Loucy (cell line): ENCODE measurements around the gene SAXO2.
"Not testable (repeated sequence)": the region's sequence is repeated elsewhere in the genome, so short reads cannot be mapped to it uniquely, and the experiment has no call there.

Experiments
- H2AFZ ChIP-seq: fragments of 200-600 bp; sonication (generic); 2 replicates; pipeline ENCODE4 v1.6.0; 2016; ENCODE audit warnings: antibody characterized with exemption, mild to moderate bottlenecking, low read length, moderate library complexity
- H3F3A ChIP-seq: fragments of 200-600 bp; 2 replicates; pipeline ENCODE4 v1.6.0; 2016; ENCODE audit warnings: antibody characterized with exemption, low read depth, mild to moderate bottlenecking
- H3K27me3 ChIP-seq: fragments of 200-600 bp; sonication (generic); 2 replicates; pipeline ENCODE4 v1.6.1; 2014; ENCODE audit warnings: low read length, mild to moderate bottlenecking; ENCODE audit not compliant: insufficient read depth, poor library complexity, severe bottlenecking
- H3K36me3 ChIP-seq: fragments of 200-600 bp; sonication (generic); 2 replicates; pipeline ENCODE4 v1.6.1; 2016; ENCODE audit warnings: low read length; ENCODE audit not compliant: insufficient read depth
- H3K4me1 ChIP-seq: fragments of 200-600 bp; sonication (generic); 2 replicates; pipeline ENCODE4 v1.5.1; 2014; ENCODE audit warnings: low read length, mild to moderate bottlenecking; ENCODE audit not compliant: insufficient read depth, poor library complexity, severe bottlenecking
- H3K4me2 ChIP-seq: fragments of 200-600 bp; sonication (generic); 2 replicates; pipeline ENCODE4 v1.6.0; 2014; ENCODE audit warnings: antibody characterized with exemption, low read length, low read depth, mild to moderate bottlenecking; ENCODE audit not compliant: poor library complexity, severe bottlenecking
- H3K4me3 ChIP-seq: fragments of 200-600 bp; sonication (generic); 2 replicates; pipeline ENCODE4 v1.5.1; 2014; ENCODE audit warnings: low read length, mild to moderate bottlenecking, mixed read lengths; ENCODE audit not compliant: poor library complexity, severe bottlenecking
- H3K79me2 ChIP-seq: fragments of 200-600 bp; sonication (generic); 2 replicates; pipeline ENCODE4 v1.6.1; 2014; ENCODE audit warnings: low read length; ENCODE audit not compliant: insufficient read depth
- H3K9ac ChIP-seq: fragments of 200-600 bp; sonication (generic); 2 replicates; pipeline ENCODE4 v1.6.0; 2014; ENCODE audit warnings: mild to moderate bottlenecking, low read depth, low read length, moderate library complexity; ENCODE audit not compliant: poor library complexity, severe bottlenecking
- H3K9me2 ChIP-seq: fragments of 200-600 bp; sonication (generic); replicated peaks from 2 replicates; pipeline ENCODE4 v1.6.1; 2016; ENCODE audit warnings: low read depth, low read length, mixed read lengths
- H3K9me3 ChIP-seq: fragments of 200-600 bp; sonication (generic); 2 replicates; pipeline ENCODE4 v1.6.1; 2014; ENCODE audit warnings: mild to moderate bottlenecking, antibody characterized with exemption, low read length, low read depth; ENCODE audit not compliant: insufficient read depth
- H4K20me1 ChIP-seq: fragments of 200-600 bp; sonication (generic); 2 replicates; pipeline ENCODE4 v1.6.0; 2014; ENCODE audit warnings: antibody characterized with exemption, low read length, mild to moderate bottlenecking; ENCODE audit not compliant: insufficient read depth, poor library complexity, severe bottlenecking
- EZH2phosphoT487 ChIP-seq: fragments of 200-600 bp; IDR thresholded peaks from 2 replicates; pipeline ENCODE4 v1.6.1; 2018; ENCODE audit warnings: antibody characterized with exemption, mild to moderate bottlenecking, moderate library complexity, borderline replicate concordance
- TF ChIP-seq, protein P1 (sequence below): fragments of 200-600 bp; sonication (generic); conservative IDR thresholded peaks from 2 replicates; pipeline ENCODE4 v1.5.1; 2014; ENCODE audit warnings: mild to moderate bottlenecking, antibody characterized with exemption, low read length

Gene SAXO2

DNA sequence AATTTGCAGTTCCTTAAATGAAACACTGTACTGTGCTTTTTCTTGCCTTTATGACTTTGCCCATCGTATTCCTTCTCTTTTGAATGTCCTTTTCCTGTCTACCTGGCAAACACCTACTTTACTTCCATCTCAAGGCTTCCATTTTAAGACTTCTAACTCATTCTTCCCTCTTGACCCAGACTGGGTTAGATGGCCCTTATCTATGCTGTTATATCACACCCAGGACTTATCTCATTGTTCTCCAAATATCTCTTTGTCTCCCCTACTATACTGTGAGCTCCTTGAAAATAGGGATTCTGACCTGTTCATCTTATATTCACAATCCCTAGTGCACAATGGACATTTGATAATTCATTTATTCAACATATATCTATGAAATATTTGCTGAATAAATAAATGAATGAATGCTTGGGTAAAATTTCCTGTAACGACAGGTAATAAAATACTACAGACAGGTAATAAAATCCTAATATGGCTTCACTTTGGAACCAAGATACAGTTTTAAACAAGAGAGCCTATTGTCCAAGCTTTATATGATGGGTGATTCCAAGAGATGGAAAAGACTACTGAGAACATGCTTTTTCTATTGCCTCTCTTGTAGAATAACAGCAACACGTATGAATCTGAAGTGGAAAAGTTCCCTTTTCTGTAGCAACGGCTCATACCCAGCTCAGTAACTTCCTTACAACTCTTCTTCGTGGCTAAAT is 22.8 kb upstream of the SAXO2 start:
- no peaks in the 10 kb centered on the region for H4K20me1 ChIP-seq
- no peaks in the 10 kb centered on the region for H3K9me3 ChIP-seq
- peaks cover 17% of the 10 kb centered on the region; the same call in 1 of the 2 replicates for H3K36me3 ChIP-seq
- H3K9ac ChIP-seq, result no peak overlapping the region
- no peaks in the 10 kb centered on the region for H3K9me2 ChIP-seq
- H3K4me3 ChIP-seq, result no peak overlapping the region
- no peaks in the 10 kb centered on the region for H3K27me3 ChIP-seq
- H3K4me1 ChIP-seq, result peaks cover 3% of the 10 kb centered on the region
- H3K4me2 ChIP-seq, result no peak overlapping the region
- no peaks in the 10 kb centered on the region for H3F3A ChIP-seq
- no peak for TF ChIP-seq EZH2phosphoT487
- TF ChIP-seq, protein P1, sequence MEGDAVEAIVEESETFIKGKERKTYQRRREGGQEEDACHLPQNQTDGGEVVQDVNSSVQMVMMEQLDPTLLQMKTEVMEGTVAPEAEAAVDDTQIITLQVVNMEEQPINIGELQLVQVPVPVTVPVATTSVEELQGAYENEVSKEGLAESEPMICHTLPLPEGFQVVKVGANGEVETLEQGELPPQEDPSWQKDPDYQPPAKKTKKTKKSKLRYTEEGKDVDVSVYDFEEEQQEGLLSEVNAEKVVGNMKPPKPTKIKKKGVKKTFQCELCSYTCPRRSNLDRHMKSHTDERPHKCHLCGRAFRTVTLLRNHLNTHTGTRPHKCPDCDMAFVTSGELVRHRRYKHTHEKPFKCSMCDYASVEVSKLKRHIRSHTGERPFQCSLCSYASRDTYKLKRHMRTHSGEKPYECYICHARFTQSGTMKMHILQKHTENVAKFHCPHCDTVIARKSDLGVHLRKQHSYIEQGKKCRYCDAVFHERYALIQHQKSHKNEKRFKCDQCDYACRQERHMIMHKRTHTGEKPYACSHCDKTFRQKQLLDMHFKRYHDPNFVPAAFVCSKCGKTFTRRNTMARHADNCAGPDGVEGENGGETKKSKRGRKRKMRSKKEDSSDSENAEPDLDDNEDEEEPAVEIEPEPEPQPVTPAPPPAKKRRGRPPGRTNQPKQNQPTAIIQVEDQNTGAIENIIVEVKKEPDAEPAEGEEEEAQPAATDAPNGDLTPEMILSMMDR, result no peak
- no peak overlapping the region for H2AFZ ChIP-seq
- H3K79me2 ChIP-seq, result no peaks in the 10 kb centered on the region

DNA sequence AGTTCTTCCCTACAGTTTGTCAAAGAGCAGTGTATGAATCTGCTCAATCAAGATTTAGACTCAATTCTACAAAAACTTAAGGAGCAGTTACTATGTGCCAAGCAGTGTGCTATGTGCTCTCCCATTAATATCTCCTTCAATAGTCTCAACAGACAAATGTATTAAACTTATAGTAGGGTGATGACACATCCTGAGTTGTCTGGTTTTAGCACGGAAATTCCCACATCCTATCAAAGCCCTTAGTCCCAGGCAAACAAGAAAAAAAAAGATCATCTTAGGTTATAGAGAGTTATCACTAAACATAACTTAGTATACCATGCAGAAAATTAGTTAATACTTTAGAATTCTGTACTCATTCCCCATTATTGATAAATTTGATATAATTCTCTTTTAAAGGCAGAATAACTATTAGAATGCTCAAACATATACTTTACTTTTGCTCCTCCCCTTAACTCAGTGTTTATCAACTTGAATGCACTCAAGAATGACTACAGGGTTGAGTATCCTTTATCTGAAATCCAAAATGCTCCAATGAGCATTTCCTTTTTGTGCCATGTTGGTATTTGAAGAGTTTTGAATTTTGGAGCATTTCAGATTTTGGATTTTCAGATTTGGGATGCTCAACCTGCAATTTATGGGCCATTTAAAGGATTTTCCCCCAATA is 20.6 kb upstream of the SAXO2 start:
- H3K4me1 ChIP-seq, H3K9me2 ChIP-seq, H3K9me3 ChIP-seq, H2AFZ ChIP-seq, H3K79me2 ChIP-seq, H3K27me3 ChIP-seq, H3K4me2 ChIP-seq, H3K9ac ChIP-seq, H3K4me3 ChIP-seq, H4K20me1 ChIP-seq, H3F3A ChIP-seq: not testable (repeated sequence)
- H3K36me3 ChIP-seq, result peaks cover 17% of the 10 kb centered on the region; the same call in 1 of the 2 replicates

DNA sequence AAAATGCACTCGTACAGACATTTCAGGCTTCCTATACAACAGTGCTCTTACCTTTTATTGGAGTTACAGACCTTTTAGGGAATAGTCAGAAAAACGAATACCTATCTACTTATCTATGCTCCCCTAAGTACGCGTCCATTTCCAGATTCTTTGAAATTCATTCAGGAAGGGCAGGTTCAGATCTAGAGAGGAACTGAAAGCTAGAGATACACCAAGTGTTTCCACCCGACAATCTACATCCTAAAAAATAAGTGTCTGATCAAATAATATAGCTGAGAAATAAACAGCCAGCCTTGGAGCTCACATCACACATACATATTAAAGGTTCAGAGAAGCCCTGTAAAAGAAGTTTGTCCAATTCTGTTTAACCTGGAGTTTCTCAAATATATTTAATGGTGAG is 19.0 kb upstream of the SAXO2 start:
- H3K9me3 ChIP-seq, H3K4me3 ChIP-seq, H4K20me1 ChIP-seq, H3F3A ChIP-seq, H3K4me1 ChIP-seq, H3K27me3 ChIP-seq, H3K79me2 ChIP-seq, H3K4me2 ChIP-seq, H3K9ac ChIP-seq, H3K9me2 ChIP-seq, H2AFZ ChIP-seq: not testable (repeated sequence)
- peaks cover 17% of the 10 kb centered on the region; the same call in 1 of the 2 replicates for H3K36me3 ChIP-seq

DNA sequence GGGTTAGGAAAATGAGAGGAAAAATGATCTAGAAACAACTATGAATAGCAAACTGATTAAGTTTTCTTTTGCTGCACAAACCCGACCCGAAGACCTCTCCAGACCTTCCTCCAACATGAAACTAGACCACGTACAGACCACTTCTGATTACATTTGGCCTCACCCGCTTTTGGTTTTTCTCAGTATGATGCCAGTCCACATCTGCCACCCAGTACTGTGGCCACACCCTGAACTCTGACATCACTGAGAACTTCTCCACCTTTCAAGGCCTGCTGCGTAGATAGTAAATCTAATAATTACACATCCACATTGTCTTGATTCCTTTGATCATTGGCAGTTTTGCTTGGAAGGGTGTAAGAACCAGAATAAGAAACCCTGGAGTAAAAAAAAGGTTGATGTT is 16.7 kb upstream of the SAXO2 start:
- not testable (repeated sequence) for H4K20me1 ChIP-seq, H3K36me3 ChIP-seq, H3F3A ChIP-seq, H3K4me2 ChIP-seq, H3K4me3 ChIP-seq, H3K9ac ChIP-seq, H3K9me3 ChIP-seq, H2AFZ ChIP-seq, H3K9me2 ChIP-seq, H3K4me1 ChIP-seq, H3K79me2 ChIP-seq, H3K27me3 ChIP-seq

DNA sequence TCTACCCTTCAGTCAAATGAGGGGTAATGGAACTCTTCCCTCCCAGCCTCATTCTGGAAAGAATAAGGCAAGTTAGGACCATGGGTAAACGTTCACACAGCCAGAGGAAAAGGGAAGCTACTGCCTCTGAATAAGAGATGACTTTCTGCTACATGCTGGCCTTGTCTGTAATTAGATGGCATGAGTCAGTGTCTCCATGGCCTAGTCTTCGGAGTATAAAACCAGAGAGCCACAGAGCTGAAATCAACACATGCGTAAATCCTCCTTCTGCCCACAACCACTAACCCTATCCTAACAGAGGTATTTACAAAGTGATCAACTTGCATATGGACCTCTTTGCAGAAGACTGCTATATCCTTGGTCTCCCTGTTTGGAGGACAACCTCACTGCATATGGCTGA is 14.4 kb upstream of the SAXO2 start:
- not testable (repeated sequence) for H3K4me3 ChIP-seq, H4K20me1 ChIP-seq, H3K4me1 ChIP-seq, H3K36me3 ChIP-seq, H3K79me2 ChIP-seq, H3K9ac ChIP-seq, H3K4me2 ChIP-seq, H2AFZ ChIP-seq, H3K9me2 ChIP-seq, H3F3A ChIP-seq, H3K9me3 ChIP-seq, H3K27me3 ChIP-seq

DNA sequence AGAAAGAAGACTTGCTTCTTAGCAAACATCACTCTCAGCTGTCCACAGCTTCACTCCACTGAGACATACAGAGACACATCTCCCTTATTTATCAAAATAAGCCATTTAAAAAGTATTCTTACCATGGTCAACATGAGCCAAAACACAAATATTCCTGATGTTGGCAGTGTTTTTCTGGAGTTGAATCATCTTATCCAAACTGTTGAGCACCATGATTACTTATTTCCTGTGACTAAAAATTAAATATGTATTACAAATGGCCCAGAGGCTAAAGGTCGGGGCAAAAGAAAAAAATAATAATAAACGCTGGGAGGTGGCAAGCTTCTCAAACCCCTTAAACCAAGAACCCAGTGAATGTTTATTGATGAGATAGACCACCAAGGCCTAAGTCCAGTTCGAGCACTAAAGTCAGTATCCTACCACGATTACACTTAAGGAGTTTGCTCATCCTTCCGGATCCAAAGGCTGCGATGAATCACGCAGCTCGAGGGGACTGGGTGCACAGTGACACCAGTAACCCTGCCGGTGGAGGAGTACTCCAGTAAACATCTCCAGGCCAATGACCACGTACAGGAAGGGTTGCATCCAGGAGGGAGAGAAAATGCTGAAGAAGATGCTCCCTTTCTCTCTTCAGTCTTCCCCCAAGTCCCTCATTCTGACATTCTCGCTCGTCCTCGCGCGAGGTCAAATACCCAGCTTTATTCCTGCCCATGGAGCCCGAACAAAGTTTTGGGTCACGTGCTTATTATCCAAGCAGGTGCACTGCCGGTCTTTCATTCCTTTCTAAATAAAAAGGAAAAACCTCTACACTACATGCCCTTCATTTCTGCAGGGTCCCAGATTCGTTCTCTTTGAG is 824 bp upstream of the SAXO2 start:
- not testable (repeated sequence) for H3K27me3 ChIP-seq, H3K9me3 ChIP-seq, H3K9me2 ChIP-seq, H3K36me3 ChIP-seq, H3F3A ChIP-seq
- peaks cover 17% of the 10 kb centered on the region for H4K20me1 ChIP-seq
- peak overlapping the region; percentile 69 for H3K9ac ChIP-seq
- peak overlapping the region; percentile 86 for H3K4me2 ChIP-seq
- H3K4me1 ChIP-seq, result peaks cover 33% of the 10 kb centered on the region
- H2AFZ ChIP-seq, result peak overlapping the region; percentile 91
- peak overlapping the region; percentile 83 for H3K4me3 ChIP-seq
- peaks cover 33% of the 10 kb centered on the region for H3K79me2 ChIP-seq
